ENCODE results near the gene CACNA1H. TPM values are rescaled to one million over a fixed set of nuclear protein-coding genes. Genes with fewer than 3 reads are reported as not detected.

Gene CACNA1H
- total RNA-seq, 4 donors from 2014 or later: 225 to 361 (median 259) TPM

DNA sequence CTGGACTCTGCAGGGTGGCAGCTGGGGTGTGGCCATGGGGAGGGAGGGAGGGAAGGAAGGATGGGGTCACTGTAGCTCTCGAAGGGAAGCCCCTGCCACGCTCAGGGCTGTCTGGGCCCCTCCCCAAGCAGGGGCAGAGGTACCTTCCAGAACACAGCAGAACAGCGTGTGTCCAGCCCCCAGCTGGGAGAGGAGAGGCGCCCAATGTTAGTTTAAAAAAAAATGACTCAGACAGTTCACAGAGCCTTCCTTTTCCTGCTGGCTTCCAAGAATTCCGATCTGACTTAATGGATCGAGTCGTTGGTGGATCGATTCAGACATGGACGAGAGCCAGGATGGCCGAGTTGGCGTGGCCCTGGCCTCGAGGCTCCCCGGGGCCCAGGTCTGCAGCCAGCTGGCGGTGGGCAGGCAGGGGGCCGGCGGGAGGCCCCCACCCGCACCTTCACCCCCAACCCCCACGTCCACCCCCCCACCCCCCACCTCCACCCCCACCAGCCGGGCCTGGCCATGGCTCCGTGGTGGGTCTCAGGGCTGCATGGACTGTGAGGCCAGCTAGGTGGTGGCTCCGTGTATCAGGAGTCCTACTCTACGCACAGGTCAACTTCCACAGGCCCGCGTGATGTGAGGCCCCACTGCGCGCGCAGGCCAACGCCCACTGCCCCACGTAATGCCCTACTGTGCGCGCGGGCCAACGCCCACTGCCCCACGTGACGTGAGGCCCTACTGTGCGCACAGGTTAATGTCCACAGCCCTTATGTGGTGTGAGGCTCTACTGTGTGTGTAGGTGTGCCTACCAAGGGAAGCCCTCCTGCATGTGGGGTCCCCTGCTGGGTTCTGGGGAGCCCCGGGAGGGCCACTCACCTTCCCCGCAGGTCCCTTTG, 21.8 kb downstream of the CACNA1H start:
- intact Hi-C loops (cut with DNase I): no loop called here
- peaks cover 9 to 100% (median 99%) of the 10 kb centered on the region in 4 donors for H3K4me1 ChIP-seq
- peaks cover 0 to 16% (median 0%) of the 10 kb centered on the region in 4 donors for H3K27me3 ChIP-seq
- H3K27ac ChIP-seq (replicated peaks in 1 of 4): peak overlapping the region; percentile 92 to 98 (median 94)
- no peak for DNase-seq (ENCODE audit: extremely low spot score)
- no peaks in the 10 kb centered on the region for H3K9me3 ChIP-seq
- no peak overlapping the region for H3K4me3 ChIP-seq
- H3K36me3 ChIP-seq: peaks cover 0 to 7% (median 0%) of the 10 kb centered on the region in 4 donors
- TF ChIP-seq EP300 (IDR thresholded peaks at IDR 0.05) (no peak), POLR2AphosphoS5 (IDR thresholded peaks at IDR 0.05) (peak in 1 of 2 donors; percentile 19), POLR2A (IDR thresholded peaks at IDR 0.05; ENCODE audit: low read depth) (no peak)
- TF ChIP-seq, protein P1, sequence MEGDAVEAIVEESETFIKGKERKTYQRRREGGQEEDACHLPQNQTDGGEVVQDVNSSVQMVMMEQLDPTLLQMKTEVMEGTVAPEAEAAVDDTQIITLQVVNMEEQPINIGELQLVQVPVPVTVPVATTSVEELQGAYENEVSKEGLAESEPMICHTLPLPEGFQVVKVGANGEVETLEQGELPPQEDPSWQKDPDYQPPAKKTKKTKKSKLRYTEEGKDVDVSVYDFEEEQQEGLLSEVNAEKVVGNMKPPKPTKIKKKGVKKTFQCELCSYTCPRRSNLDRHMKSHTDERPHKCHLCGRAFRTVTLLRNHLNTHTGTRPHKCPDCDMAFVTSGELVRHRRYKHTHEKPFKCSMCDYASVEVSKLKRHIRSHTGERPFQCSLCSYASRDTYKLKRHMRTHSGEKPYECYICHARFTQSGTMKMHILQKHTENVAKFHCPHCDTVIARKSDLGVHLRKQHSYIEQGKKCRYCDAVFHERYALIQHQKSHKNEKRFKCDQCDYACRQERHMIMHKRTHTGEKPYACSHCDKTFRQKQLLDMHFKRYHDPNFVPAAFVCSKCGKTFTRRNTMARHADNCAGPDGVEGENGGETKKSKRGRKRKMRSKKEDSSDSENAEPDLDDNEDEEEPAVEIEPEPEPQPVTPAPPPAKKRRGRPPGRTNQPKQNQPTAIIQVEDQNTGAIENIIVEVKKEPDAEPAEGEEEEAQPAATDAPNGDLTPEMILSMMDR (IDR thresholded peaks at IDR 0.05): no peak
- 66% methylated on average over 23 of the region's 38 CpGs for WGBS

DNA sequence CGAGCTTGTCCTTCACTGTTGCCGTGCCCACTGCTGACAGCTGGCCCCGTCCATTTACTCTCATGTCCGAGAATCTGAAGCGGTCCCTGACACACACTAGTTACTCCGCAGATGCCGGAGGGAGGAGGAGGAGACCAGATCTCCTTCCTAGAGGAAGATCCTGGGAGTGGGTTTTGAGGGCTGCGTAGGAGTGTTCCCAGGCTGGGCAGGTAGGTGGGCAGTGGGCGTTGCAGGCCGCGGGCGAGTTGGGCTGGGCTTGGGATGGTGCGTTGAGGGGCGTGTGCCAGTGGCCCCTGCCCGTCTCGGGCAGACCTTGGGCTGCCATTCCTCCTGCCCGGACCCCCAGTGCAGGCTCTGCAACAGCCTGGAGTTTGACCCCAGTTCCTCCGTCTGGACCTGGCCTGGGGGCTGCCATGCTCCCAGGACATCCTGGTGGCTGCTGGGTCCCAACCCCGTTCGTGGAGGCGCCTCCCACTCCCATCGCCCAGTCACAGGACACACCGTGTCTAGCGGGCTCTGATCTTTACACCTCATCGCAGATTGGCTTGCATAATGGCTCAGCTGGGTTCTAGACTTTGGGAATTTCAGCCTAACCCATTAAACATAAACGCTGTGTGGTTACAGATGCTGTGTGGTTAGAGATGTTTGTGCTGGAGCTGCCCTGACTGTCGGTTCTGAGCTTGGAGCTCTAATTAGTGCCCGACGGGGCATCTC, 22.8 kb downstream of the CACNA1H start:
- TF ChIP-seq POLR2AphosphoS5 (IDR thresholded peaks at IDR 0.05): no peak
- TF ChIP-seq EP300 (IDR thresholded peaks at IDR 0.05): no peak
- TF ChIP-seq, protein P1 (IDR thresholded peaks at IDR 0.05): no peak
- no peak for TF ChIP-seq POLR2A (IDR thresholded peaks at IDR 0.05; ENCODE audit: low read depth)
- Histone ChIP-seq H3K4me3 (no peak overlapping the region), H3K27ac (replicated peaks in 1 of 4) (peak overlapping the region; percentile 92 to 98 (median 94)), H3K36me3 (peaks cover 0 to 7% (median 0%) of the 10 kb centered on the region in 4 donors), H3K27me3 (peaks cover 0 to 6% (median 0%) of the 10 kb centered on the region in 4 donors), H3K4me1 (peaks cover 4 to 100% (median 99%) of the 10 kb centered on the region in 4 donors), H3K9me3 (no peaks in the 10 kb centered on the region)
- intact Hi-C loops (cut with DNase I): no loop called here
- WGBS: 75% methylated on average over 24 of the region's 29 CpGs
- no peak for DNase-seq (ENCODE audit: extremely low spot score)

DNA sequence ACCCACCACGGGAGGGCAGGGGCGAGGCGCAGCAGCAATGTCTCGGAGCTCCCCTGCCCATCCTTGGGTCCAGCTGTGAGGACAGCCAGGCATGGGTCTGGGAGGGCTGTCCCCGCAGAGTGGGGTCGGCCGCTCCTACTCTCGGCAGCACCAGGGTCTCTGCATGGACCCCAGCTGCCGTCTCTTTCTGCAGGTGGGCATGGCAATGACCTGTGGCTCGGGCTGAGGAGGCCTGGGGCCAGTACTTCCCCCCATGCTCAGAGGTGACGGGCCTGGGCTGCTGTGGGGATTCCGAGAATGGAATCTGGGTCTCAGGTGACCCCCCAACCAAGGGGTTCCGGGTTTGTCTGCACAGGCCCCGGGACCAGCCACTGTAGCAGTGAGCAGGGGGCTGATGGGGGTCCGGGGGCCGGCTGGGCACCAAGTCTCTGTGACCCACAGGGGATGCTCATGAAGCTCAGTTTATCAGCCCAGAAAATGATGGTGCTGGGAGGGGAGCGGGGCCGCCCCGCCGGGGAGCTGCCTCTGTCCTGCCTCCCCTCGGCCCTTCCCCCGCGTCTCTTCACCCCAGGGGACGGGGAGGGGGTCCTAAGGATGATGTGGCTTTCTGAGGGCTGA, 23.5 kb downstream of the CACNA1H start:
- no peak overlapping the region for H3K4me3 ChIP-seq
- H3K36me3 ChIP-seq: peaks cover 0 to 7% (median 0%) of the 10 kb centered on the region in 4 donors
- H3K27ac ChIP-seq (replicated peaks in 1 of 4): peak overlapping the region; percentile 92 to 98 (median 94)
- DNase-seq (ENCODE audit: extremely low spot score): no peak
- intact Hi-C loops (cut with DNase I): no loop called here
- peaks cover 7 to 100% (median 99%) of the 10 kb centered on the region in 4 donors for H3K4me1 ChIP-seq
- no peaks in the 10 kb centered on the region for H3K27me3 ChIP-seq
- no peaks in the 10 kb centered on the region for H3K9me3 ChIP-seq
- 67% methylated on average over 16 of the region's 24 CpGs for whole genome bisulfite sequencing
- TF ChIP-seq, protein P1 (IDR thresholded peaks at IDR 0.05): no peak
- TF ChIP-seq EP300 (IDR thresholded peaks at IDR 0.05) (no peak), POLR2AphosphoS5 (IDR thresholded peaks at IDR 0.05) (no peak), POLR2A (IDR thresholded peaks at IDR 0.05; ENCODE audit: low read depth) (no peak)

DNA sequence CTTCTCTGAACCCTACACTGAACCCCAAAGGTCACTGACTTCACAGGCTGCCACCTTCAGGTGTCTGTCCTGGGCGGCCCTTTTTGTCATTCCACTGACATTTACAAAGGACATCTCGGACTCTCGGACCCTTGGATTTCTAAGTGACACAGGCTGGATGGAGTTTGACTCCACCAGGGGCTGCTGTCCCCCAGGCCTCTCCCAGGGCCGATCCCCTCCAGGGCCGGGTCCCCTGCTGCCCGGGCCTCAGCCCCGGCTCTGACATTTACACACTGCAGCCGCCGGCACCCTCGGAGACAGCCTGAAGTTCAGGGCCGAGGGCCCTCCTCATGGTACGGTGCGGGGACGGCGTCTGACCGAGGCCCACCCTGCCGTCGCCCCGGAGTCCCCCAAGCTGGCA, 24.1 kb downstream of the CACNA1H start:
- TF ChIP-seq, protein P1 (IDR thresholded peaks at IDR 0.05): no peak
- TF ChIP-seq POLR2AphosphoS5 (IDR thresholded peaks at IDR 0.05): no peak
- TF ChIP-seq EP300 (IDR thresholded peaks at IDR 0.05): no peak
- no peak for TF ChIP-seq POLR2A (IDR thresholded peaks at IDR 0.05; ENCODE audit: low read depth)
- Histone ChIP-seq H3K4me1 (peaks cover 12 to 100% (median 99%) of the 10 kb centered on the region in 4 donors), H3K36me3 (peaks cover 0 to 7% (median 0%) of the 10 kb centered on the region in 4 donors), H3K27ac (replicated peaks in 1 of 4) (peak overlapping the region; percentile 92 to 98 (median 94)), H3K27me3 (no peaks in the 10 kb centered on the region), H3K4me3 (no peak overlapping the region), H3K9me3 (no peaks in the 10 kb centered on the region)
- WGBS: 83% methylated on average over 13 of the region's 19 CpGs
- no peak for DNase-seq (ENCODE audit: extremely low spot score)
- intact Hi-C loops (cut with DNase I): no loop called here
